Astrocyte (in vitro differentiated cells and primary cell): ENCODE results near the gene DDOST. TPM values are rescaled to one million over a fixed set of nuclear protein-coding genes. Genes with fewer than 3 reads are reported as not detected.
A peak's percentile ranks its signal among the peaks of the same experiment; 100 is the strongest.

Experiments
- DNase-seq: peaks from one replicate; pipeline ENCODE4 v3.0.0-alpha.2; 2010; ENCODE audit warnings: low read depth
- FAIRE-seq: peaks from 2 replicates; lab custom pipeline; 2011; peaks lifted over from hg19 to GRCh38; lab: Jason Lieb, UNC
- H2AFZ ChIP-seq: 2 replicates; pipeline ENCODE4 v1.6.0; 2012; ENCODE audit warnings: low read depth, low read length, inconsistent platforms
- H3K27ac ChIP-seq: 2 replicates; pipeline ENCODE4 v1.5.1; 2011; ENCODE audit warnings: low read depth, low read length, inconsistent platforms
- H3K27me3 ChIP-seq: 2 replicates; pipeline ENCODE4 v1.6.0; 2011; ENCODE audit warnings: low read length, inconsistent platforms; ENCODE audit not compliant: insufficient read depth
- H3K36me3 ChIP-seq: 2 replicates; pipeline ENCODE4 v1.5.1; 2011; ENCODE audit warnings: low read length, inconsistent platforms; ENCODE audit not compliant: insufficient read depth
- H3K4me1 ChIP-seq: 2 replicates; pipeline ENCODE4 v1.5.1; 2011; ENCODE audit warnings: low read length, inconsistent platforms; ENCODE audit not compliant: insufficient read depth
- H3K4me2 ChIP-seq: 2 replicates; pipeline ENCODE4 v1.6.0; 2012; ENCODE audit warnings: low read length, inconsistent platforms
- H3K4me3 ChIP-seq: 2 replicates; pipeline ENCODE4 v1.5.1; 2011; ENCODE audit warnings: low read depth, mild to moderate bottlenecking, low read length, inconsistent platforms; ENCODE audit not compliant: insufficient read depth
- H3K79me2 ChIP-seq: 2 replicates; pipeline ENCODE4 v1.6.0; 2012; ENCODE audit warnings: mild to moderate bottlenecking, low read length, inconsistent platforms; ENCODE audit not compliant: insufficient read depth
- H3K9ac ChIP-seq: 2 replicates; pipeline ENCODE4 v1.6.0; 2012; ENCODE audit warnings: mild to moderate bottlenecking, low read length, inconsistent platforms
- H3K9me3 ChIP-seq: 2 replicates; pipeline ENCODE4 v1.5.1; 2012; ENCODE audit warnings: low read depth, mild to moderate bottlenecking, low read length, inconsistent platforms; ENCODE audit not compliant: insufficient read depth
- H4K20me1 ChIP-seq: 2 replicates; pipeline ENCODE4 v1.6.0; 2012; ENCODE audit warnings: low read length, inconsistent platforms; ENCODE audit not compliant: insufficient read depth
- H3K27ac Mint-ChIP-seq: one replicate; pipeline ENCODE4 v1.8.0; 2021; ENCODE audit warnings: mild to moderate bottlenecking, mixed read lengths; ENCODE audit not compliant: unreplicated experiment
- H3K27me3 Mint-ChIP-seq: one replicate; pipeline ENCODE4 v1.8.0; 2021; ENCODE audit warnings: low read depth, mixed read lengths; ENCODE audit not compliant: unreplicated experiment
- H3K36me3 Mint-ChIP-seq: one replicate; pipeline ENCODE4 v1.8.0; 2021; ENCODE audit warnings: low read depth, mixed read lengths; ENCODE audit not compliant: unreplicated experiment
- H3K4me1 Mint-ChIP-seq: one replicate; pipeline ENCODE4 v1.8.0; 2021; ENCODE audit warnings: low read depth, mixed read lengths; ENCODE audit not compliant: unreplicated experiment
- H3K4me3 Mint-ChIP-seq: one replicate; pipeline ENCODE4 v1.8.0; 2021; ENCODE audit warnings: mild to moderate bottlenecking, moderate library complexity, mixed read lengths; ENCODE audit not compliant: unreplicated experiment
- H3K9me3 Mint-ChIP-seq: one replicate; pipeline ENCODE4 v1.8.0; 2021; ENCODE audit warnings: mild to moderate bottlenecking, mixed read lengths; ENCODE audit not compliant: unreplicated experiment
- EZH2 ChIP-seq: IDR thresholded peaks from 2 replicates; pipeline ENCODE4 v1.6.1; 2012; ENCODE audit warnings: mild to moderate bottlenecking, low read length, inconsistent platforms; ENCODE audit not compliant: insufficient read depth
- total RNA-seq: library from RNA; stranded (reverse); gene quantifications from 2 replicates; pipeline ENCODE4 v1.2.1, GENCODE V29; 2021
- TF ChIP-seq, protein P1 (sequence below): IDR thresholded peaks from 2 replicates; pipeline ENCODE4 v1.5.1; 2011; ENCODE audit warnings: low read depth, mild to moderate bottlenecking, inconsistent platforms, low read length, moderate library complexity; ENCODE audit not compliant: insufficient read depth

Gene DDOST
- total RNA-seq, 1 donor from 2014 or later, result 327 TPM

- H3K27ac ChIP-seq, result no peak overlapping the region
- no peaks in the 10 kb centered on the region for H3K27me3 Mint-ChIP-seq
- H3K79me2 ChIP-seq, result no peaks in the 10 kb centered on the region
- TF ChIP-seq EZH2, result no peak
- TF ChIP-seq, protein P1, sequence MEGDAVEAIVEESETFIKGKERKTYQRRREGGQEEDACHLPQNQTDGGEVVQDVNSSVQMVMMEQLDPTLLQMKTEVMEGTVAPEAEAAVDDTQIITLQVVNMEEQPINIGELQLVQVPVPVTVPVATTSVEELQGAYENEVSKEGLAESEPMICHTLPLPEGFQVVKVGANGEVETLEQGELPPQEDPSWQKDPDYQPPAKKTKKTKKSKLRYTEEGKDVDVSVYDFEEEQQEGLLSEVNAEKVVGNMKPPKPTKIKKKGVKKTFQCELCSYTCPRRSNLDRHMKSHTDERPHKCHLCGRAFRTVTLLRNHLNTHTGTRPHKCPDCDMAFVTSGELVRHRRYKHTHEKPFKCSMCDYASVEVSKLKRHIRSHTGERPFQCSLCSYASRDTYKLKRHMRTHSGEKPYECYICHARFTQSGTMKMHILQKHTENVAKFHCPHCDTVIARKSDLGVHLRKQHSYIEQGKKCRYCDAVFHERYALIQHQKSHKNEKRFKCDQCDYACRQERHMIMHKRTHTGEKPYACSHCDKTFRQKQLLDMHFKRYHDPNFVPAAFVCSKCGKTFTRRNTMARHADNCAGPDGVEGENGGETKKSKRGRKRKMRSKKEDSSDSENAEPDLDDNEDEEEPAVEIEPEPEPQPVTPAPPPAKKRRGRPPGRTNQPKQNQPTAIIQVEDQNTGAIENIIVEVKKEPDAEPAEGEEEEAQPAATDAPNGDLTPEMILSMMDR, result no peak
- no peak for FAIRE-seq
- no peaks in the 10 kb centered on the region for H3K9me3 ChIP-seq
- H3K27ac Mint-ChIP-seq, result no peak overlapping the region
- H3K36me3 ChIP-seq, result peaks cover 5% of the 10 kb centered on the region
- H3K4me1 Mint-ChIP-seq, result no peaks in the 10 kb centered on the region
- no peaks in the 10 kb centered on the region for H3K9me3 Mint-ChIP-seq
- H3K27me3 ChIP-seq, result no peaks in the 10 kb centered on the region
- peaks cover 19% of the 10 kb centered on the region for H3K36me3 Mint-ChIP-seq
- peaks cover 4% of the 10 kb centered on the region for H4K20me1 ChIP-seq
- no peak overlapping the region for H3K4me2 ChIP-seq
- no peak overlapping the region for H2AFZ ChIP-seq
- H3K4me1 ChIP-seq, result no peaks in the 10 kb centered on the region
- H3K4me3 ChIP-seq, result no peak overlapping the region
- no peak overlapping the region for H3K4me3 Mint-ChIP-seq
- no peak overlapping the region for H3K9ac ChIP-seq
- no peak for DNase-seq
Measured at GRCh38 chr1:20643080-20643479, 18.1 kb downstream of the DDOST start.

DNA sequence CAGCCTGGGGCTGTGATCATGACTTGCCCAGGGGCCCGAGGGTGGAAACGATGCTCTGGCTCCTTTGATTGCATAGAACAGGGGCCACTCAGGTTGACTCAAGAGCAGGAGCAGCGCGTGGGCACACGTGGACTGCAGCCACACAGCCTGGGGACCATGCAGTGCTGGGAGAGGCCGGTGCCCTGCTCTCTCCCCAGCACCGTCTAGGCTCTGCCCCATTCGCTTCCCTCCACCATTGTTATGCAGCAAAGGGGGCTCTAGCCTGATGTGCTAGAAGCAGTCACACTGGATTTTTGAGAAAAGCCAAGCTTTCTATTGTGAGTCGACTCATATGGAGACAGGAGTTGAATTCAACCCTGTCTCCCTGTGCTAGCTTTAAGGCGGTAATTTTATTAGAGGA, 19.2 kb downstream of the DDOST start:
- Mint-ChIP-seq H3K4me3 (no peak overlapping the region), H3K36me3 (peaks cover 26% of the 10 kb centered on the region), H3K27ac (no peak overlapping the region), H3K4me1 (no peaks in the 10 kb centered on the region), H3K27me3 (no peaks in the 10 kb centered on the region), H3K9me3 (no peaks in the 10 kb centered on the region)
- H3K36me3 ChIP-seq, result peaks cover 9% of the 10 kb centered on the region
- no peak overlapping the region for H2AFZ ChIP-seq
- H3K9me3 ChIP-seq, result no peaks in the 10 kb centered on the region
- no peak for FAIRE-seq
- no peak for DNase-seq
- no peaks in the 10 kb centered on the region for H3K79me2 ChIP-seq
- H3K4me1 ChIP-seq, result no peaks in the 10 kb centered on the region
- H3K4me2 ChIP-seq, result no peak overlapping the region
- H3K4me3 ChIP-seq, result no peak overlapping the region
- no peaks in the 10 kb centered on the region for H3K27me3 ChIP-seq
- H3K27ac ChIP-seq, result no peak overlapping the region
- H3K9ac ChIP-seq, result no peak overlapping the region
- TF ChIP-seq, protein P1, result no peak
- no peak for TF ChIP-seq EZH2
- peaks cover 7% of the 10 kb centered on the region for H4K20me1 ChIP-seq

GRCh38 chr1:20640183-20640597, 21.0 kb downstream of the DDOST start:
- Mint-ChIP-seq H3K27ac (no peak overlapping the region), H3K36me3 (peaks cover 27% of the 10 kb centered on the region), H3K27me3 (no peaks in the 10 kb centered on the region), H3K4me3 (no peak overlapping the region), H3K4me1 (no peaks in the 10 kb centered on the region), H3K9me3 (no peaks in the 10 kb centered on the region)
- DNase-seq (no peak), FAIRE-seq (no peak)
- Histone ChIP-seq H3K4me2 (no peak overlapping the region), H3K27ac (no peak overlapping the region), H2AFZ (no peak overlapping the region), H3K9me3 (no peaks in the 10 kb centered on the region), H4K20me1 (peaks cover 13% of the 10 kb centered on the region), H3K79me2 (peaks cover 3% of the 10 kb centered on the region), H3K9ac (no peak overlapping the region), H3K4me1 (no peaks in the 10 kb centered on the region), H3K27me3 (no peaks in the 10 kb centered on the region), H3K36me3 (peaks cover 9% of the 10 kb centered on the region), H3K4me3 (no peak overlapping the region)
- no peak for TF ChIP-seq EZH2
- TF ChIP-seq, protein P1, result peak; percentile 78
